GM12892 (cell line): ENCODE data around the gene THUMPD2.
"Not testable (repeated sequence)": the region's sequence is repeated elsewhere in the genome, so short reads cannot be mapped to it uniquely, and the experiment has no call there.

ENCODE experiments used
- DNase-seq: peaks from one replicate; pipeline ENCODE4 v3.0.0; 2011; ENCODE audit not compliant: insufficient read length
- FAIRE-seq: peaks from 2 replicates; lab custom pipeline; 2011; peaks lifted over from hg19 to GRCh38; lab: Jason Lieb, UNC
- POLR2A ChIP-seq: IDR thresholded peaks from 2 replicates; pipeline ENCODE4 v1.6.1; 2011; ENCODE audit warnings: low read depth, low read length, control low read depth
- POLR2AphosphoS5 ChIP-seq: IDR thresholded peaks from 2 replicates; pipeline ENCODE4 v1.6.1; 2011; ENCODE audit warnings: low read depth, low read length, control low read depth
- TAF1 ChIP-seq: IDR thresholded peaks from 2 replicates; pipeline ENCODE4 v1.6.1; 2011; ENCODE audit warnings: low read depth, mild to moderate bottlenecking, control low read depth, low read length, borderline replicate concordance

THUMPD2 gene

GRCh38 chr2:39739386-39739785 is 39.7 kb downstream of the THUMPD2 start:
- no peak for FAIRE-seq
- no peak for DNase-seq
- no peak for TF ChIP-seq POLR2A
- no peak for TF ChIP-seq POLR2AphosphoS5
- TF ChIP-seq TAF1 = no peak

- FAIRE-seq = no peak
- TF ChIP-seq TAF1 = no peak
- TF ChIP-seq POLR2AphosphoS5 = no peak
- TF ChIP-seq POLR2A = no peak
Measured at GRCh38 chr2:39738936-39739335, 40.1 kb downstream of the THUMPD2 start.

GRCh38 chr2:39737661-39738060 is 41.4 kb downstream of the THUMPD2 start:
- TF ChIP-seq POLR2A (no peak), TAF1 (no peak), POLR2AphosphoS5 (no peak)
- DNase-seq (no peak), FAIRE-seq (no peak)

More at GRCh38 chr2:39738936-39739335, 40.1 kb downstream of the THUMPD2 start:
- no peak for DNase-seq

- DNase-seq = no peak
- FAIRE-seq = no peak
- TF ChIP-seq POLR2AphosphoS5 (no peak), TAF1 (no peak), POLR2A (no peak)
Measured at GRCh38 chr2:39736640-39737039, 42.4 kb downstream of the THUMPD2 start.

- no peak for DNase-seq
- TF ChIP-seq POLR2A (no peak), TAF1 (no peak), POLR2AphosphoS5 (no peak)
- FAIRE-seq = no peak
Measured at GRCh38 chr2:39735648-39736047, 43.4 kb downstream of the THUMPD2 start.

GRCh38 chr2:39734445-39734844 is 44.6 kb downstream of the THUMPD2 start:
- TF ChIP-seq POLR2A (no peak), TAF1 (no peak), POLR2AphosphoS5 (no peak)
- DNase-seq = no peak
- FAIRE-seq = no peak

- DNase-seq = no peak
- TF ChIP-seq POLR2A (no peak), POLR2AphosphoS5 (no peak), TAF1 (no peak)
- FAIRE-seq = no peak
Measured at GRCh38 chr2:39733070-39733674, 45.9 kb downstream of the THUMPD2 start.

- FAIRE-seq (no peak), DNase-seq (no peak)
Measured at GRCh38 chr2:39732482-39732881, 46.6 kb downstream of the THUMPD2 start.

GRCh38 chr2:39731546-39731945 is 47.5 kb downstream of the THUMPD2 start:
- DNase-seq (no peak), FAIRE-seq (no peak)
- TF ChIP-seq POLR2AphosphoS5 (no peak), POLR2A (no peak), TAF1 (no peak)

More at GRCh38 chr2:39732482-39732881, 46.6 kb downstream of the THUMPD2 start:
- no peak for TF ChIP-seq TAF1
- TF ChIP-seq POLR2A = no peak
- no peak for TF ChIP-seq POLR2AphosphoS5

GRCh38 chr2:39730685-39731302 is 48.3 kb downstream of the THUMPD2 start:
- FAIRE-seq (no peak), DNase-seq (no peak)
- TF ChIP-seq POLR2AphosphoS5 (no peak), POLR2A (no peak), TAF1 (no peak)

GRCh38 chr2:39730276-39730675 is 48.8 kb downstream of the THUMPD2 start:
- TF ChIP-seq TAF1 (no peak), POLR2A (no peak), POLR2AphosphoS5 (no peak)
- no peak for FAIRE-seq
- no peak for DNase-seq

- TF ChIP-seq POLR2AphosphoS5 (no peak), TAF1 (no peak), POLR2A (no peak)
- FAIRE-seq = no peak
- DNase-seq = no peak
Measured at GRCh38 chr2:39728941-39729351, 50.1 kb downstream of the THUMPD2 start.

GRCh38 chr2:39728085-39728484 is 51.0 kb downstream of the THUMPD2 start:
- not testable (repeated sequence) for FAIRE-seq

More at GRCh38 chr2:39728085-39728484, 51.0 kb downstream of the THUMPD2 start:
- DNase-seq = not testable (repeated sequence)
